ENCODE data around the gene FSIP2.

DNA sequence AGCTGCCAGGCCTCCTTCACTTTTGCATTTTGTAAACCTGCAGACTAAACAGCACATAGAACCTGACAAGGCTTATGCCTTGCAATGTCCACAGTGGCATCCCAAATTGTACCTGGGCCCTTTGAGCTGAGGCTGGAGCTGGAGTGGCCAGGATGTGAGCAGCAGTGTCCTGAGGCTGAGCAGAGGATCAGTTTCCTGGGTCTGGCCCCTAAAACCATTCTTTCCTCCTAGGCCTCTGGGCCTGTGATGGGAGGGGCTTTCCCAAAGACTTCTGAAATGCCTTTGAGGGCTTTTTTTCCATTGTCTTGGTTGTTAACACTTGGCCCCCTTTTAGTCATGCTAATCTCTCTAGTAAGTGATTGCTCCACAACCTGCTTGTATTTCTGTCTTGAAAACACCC lies 32.8 kb downstream of the FSIP2 start:
- TF ChIP-seq TOX (CRISPR knock-in tag; IDR thresholded peaks at IDR 0.05; ENCODE audit: borderline replicate concordance) (no peak), TCF4 (CRISPR knock-in tag; IDR thresholded peaks at IDR 0.05; ENCODE audit: borderline replicate concordance) (no peak), ZFP3 (CRISPR knock-in tag; IDR thresholded peaks at IDR 0.05) (no peak), RARB (CRISPR knock-in tag; IDR thresholded peaks at IDR 0.05) (no peak), PPARA (CRISPR knock-in tag; IDR thresholded peaks at IDR 0.05; ENCODE audit: borderline replicate concordance) (no peak), ZFP30 (CRISPR knock-in tag; IDR thresholded peaks at IDR 0.05) (no peak)
- TF ChIP-seq, protein P1, sequence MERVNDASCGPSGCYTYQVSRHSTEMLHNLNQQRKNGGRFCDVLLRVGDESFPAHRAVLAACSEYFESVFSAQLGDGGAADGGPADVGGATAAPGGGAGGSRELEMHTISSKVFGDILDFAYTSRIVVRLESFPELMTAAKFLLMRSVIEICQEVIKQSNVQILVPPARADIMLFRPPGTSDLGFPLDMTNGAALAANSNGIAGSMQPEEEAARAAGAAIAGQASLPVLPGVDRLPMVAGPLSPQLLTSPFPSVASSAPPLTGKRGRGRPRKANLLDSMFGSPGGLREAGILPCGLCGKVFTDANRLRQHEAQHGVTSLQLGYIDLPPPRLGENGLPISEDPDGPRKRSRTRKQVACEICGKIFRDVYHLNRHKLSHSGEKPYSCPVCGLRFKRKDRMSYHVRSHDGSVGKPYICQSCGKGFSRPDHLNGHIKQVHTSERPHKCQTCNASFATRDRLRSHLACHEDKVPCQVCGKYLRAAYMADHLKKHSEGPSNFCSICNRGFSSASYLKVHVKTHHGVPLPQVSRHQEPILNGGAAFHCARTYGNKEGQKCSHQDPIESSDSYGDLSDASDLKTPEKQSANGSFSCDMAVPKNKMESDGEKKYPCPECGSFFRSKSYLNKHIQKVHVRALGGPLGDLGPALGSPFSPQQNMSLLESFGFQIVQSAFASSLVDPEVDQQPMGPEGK (CRISPR knock-in tag; IDR thresholded peaks at IDR 0.05; ENCODE audit: borderline replicate concordance) = no peak
- TF ChIP-seq, protein P2, sequence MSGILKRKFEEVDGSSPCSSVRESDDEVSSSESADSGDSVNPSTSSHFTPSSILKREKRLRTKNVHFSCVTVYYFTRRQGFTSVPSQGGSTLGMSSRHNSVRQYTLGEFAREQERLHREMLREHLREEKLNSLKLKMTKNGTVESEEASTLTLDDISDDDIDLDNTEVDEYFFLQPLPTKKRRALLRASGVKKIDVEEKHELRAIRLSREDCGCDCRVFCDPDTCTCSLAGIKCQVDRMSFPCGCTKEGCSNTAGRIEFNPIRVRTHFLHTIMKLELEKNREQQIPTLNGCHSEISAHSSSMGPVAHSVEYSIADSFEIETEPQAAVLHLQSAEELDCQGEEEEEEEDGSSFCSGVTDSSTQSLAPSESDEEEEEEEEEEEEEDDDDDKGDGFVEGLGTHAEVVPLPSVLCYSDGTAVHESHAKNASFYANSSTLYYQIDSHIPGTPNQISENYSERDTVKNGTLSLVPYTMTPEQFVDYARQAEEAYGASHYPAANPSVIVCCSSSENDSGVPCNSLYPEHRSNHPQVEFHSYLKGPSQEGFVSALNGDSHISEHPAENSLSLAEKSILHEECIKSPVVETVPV (CRISPR knock-in tag; IDR thresholded peaks at IDR 0.05) = no peak
- TF ChIP-seq, protein P3, sequence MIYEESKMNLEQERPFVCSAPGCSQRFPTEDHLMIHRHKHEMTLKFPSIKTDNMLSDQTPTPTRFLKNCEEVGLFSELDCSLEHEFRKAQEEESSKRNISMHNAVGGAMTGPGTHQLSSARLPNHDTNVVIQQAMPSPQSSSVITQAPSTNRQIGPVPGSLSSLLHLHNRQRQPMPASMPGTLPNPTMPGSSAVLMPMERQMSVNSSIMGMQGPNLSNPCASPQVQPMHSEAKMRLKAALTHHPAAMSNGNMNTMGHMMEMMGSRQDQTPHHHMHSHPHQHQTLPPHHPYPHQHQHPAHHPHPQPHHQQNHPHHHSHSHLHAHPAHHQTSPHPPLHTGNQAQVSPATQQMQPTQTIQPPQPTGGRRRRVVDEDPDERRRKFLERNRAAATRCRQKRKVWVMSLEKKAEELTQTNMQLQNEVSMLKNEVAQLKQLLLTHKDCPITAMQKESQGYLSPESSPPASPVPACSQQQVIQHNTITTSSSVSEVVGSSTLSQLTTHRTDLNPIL (CRISPR knock-in tag; IDR thresholded peaks at IDR 0.05; ENCODE audit: low read depth) = no peak
